A549 (cell line): ENCODE measurements around the gene PRKACG.

ENCODE experiments used
- CBX8 ChIP-seq: fragments of 200-600 bp; sonication (generic); IDR thresholded peaks from 2 replicates; pipeline ENCODE4 v1.6.1; 2016
- EP300 ChIP-seq, 2 experiments: fragments of >200 bp; sonication (Bioruptor Twin); formaldehyde crosslinking; IDR thresholded peaks; 2 replicates in 1 of 2; 3 replicates in 1 of 2; pipeline ENCODE4 v1.6.1; 2016 to 2017
- HMGXB4 ChIP-seq: fragments of 250-450 bp; sonication (Bioruptor Pico); IDR thresholded peaks from 2 replicates; pipeline ENCODE4 v1.5.0; 2021; ENCODE audit warnings: mild to moderate bottlenecking, moderate library complexity, borderline replicate concordance
- HOXB5 ChIP-seq: fragments of 250-450 bp; sonication (Bioruptor Pico); IDR thresholded peaks from 2 replicates; pipeline ENCODE4 v1.5.0; 2020; ENCODE audit warnings: mild to moderate bottlenecking, moderate library complexity
- POLR2AphosphoS2 ChIP-seq: conservative IDR thresholded peaks from 2 replicates; pipeline ENCODE4 v1.6.1; 2012; ENCODE audit warnings: low read length, improper control_type of control experiment, inconsistent platforms
- RARB ChIP-seq: fragments of 250-450 bp; sonication (Bioruptor Pico); IDR thresholded peaks from 2 replicates; pipeline ENCODE4 v1.8.0; 2021; ENCODE audit warnings: mild to moderate bottlenecking, moderate library complexity
- RNF2 ChIP-seq: fragments of 200-600 bp; sonication (generic); IDR thresholded peaks from 2 replicates; pipeline ENCODE4 v1.6.1; 2016; ENCODE audit warnings: low read depth, mild to moderate bottlenecking, antibody characterized with exemption, moderate library complexity, borderline replicate concordance
- TP53 ChIP-seq: fragments of 250-450 bp; sonication (Bioruptor Pico); IDR thresholded peaks from 2 replicates; pipeline ENCODE4 v1.5.0; 2021; ENCODE audit warnings: mild to moderate bottlenecking, moderate library complexity
- TF ChIP-seq, protein P1 (sequence below): fragments of >200 bp; sonication (Bioruptor Twin); formaldehyde crosslinking; IDR thresholded peaks from 3 replicates; pipeline ENCODE4 v1.5.1; 2016

- TF ChIP-seq POLR2AphosphoS2 (no peak), HOXB5 (CRISPR knock-in tag) (no peak), TP53 (CRISPR knock-in tag) (no peak), RNF2 (no peak), EP300 (IDR thresholded peaks at IDR 0.05) (no peak), CBX8 (no peak), HMGXB4 (CRISPR knock-in tag) (no peak), RARB (no peak)
- TF ChIP-seq, protein P1, sequence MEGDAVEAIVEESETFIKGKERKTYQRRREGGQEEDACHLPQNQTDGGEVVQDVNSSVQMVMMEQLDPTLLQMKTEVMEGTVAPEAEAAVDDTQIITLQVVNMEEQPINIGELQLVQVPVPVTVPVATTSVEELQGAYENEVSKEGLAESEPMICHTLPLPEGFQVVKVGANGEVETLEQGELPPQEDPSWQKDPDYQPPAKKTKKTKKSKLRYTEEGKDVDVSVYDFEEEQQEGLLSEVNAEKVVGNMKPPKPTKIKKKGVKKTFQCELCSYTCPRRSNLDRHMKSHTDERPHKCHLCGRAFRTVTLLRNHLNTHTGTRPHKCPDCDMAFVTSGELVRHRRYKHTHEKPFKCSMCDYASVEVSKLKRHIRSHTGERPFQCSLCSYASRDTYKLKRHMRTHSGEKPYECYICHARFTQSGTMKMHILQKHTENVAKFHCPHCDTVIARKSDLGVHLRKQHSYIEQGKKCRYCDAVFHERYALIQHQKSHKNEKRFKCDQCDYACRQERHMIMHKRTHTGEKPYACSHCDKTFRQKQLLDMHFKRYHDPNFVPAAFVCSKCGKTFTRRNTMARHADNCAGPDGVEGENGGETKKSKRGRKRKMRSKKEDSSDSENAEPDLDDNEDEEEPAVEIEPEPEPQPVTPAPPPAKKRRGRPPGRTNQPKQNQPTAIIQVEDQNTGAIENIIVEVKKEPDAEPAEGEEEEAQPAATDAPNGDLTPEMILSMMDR, result no peak
Measured at GRCh38 chr9:68980341-68980914, 33.5 kb downstream of the PRKACG start.
